Adrenal gland (tissue), 5 donors: ENCODE results near the gene COL1A1.

ENCODE experiments used
- CTCF ChIP-seq, 6 experiments: fragments of 450-650 bp in 4 of 6; fragments of 200-600 bp in 2 of 6; sonication (generic) in 1 of 6; IDR thresholded peaks; 1 replicate in 5 of 6; 2 replicates in 1 of 6; pipeline versions ENCODE4 v1.5.1 to v1.8.0; 2016 to 2021; ENCODE audit warnings: antibody characterized with exemption in 6 of 6, mild to moderate bottlenecking in 2 of 6, moderate library complexity in 1 of 6
- POLR2A ChIP-seq, 2 donors: fragments of 450-650 bp; IDR thresholded peaks; one replicate each; pipeline ENCODE4 v1.6.1; 2017; ENCODE audit warnings: antibody characterized with exemption in 2 of 2, mild to moderate bottlenecking in 2 of 2, moderate library complexity in 1 of 2
- donor health status: DM: no; HTN: no; CAD: no.

- no peak for TF ChIP-seq CTCF (IDR thresholded peaks at IDR 0.05)
- no peak for TF ChIP-seq POLR2A (IDR thresholded peaks at IDR 0.05)
Measured at GRCh38 chr17:50237901-50238300, 36.5 kb upstream of the COL1A1 start.
